Astrocyte of the cerebellum (primary cell): ENCODE measurements around the gene ABHD6.
A peak's percentile ranks its signal among the peaks of the same experiment; 100 is the strongest.

Source experiments
- DNase-seq: peaks from one replicate; pipeline ENCODE4 v3.0.0-alpha.2; 2011; ENCODE audit warnings: low read depth
- H3K4me3 ChIP-seq: 2 replicates; pipeline ENCODE4 v1.5.1; 2011; ENCODE audit warnings: mild to moderate bottlenecking, low read depth, low read length, moderate library complexity
- CTCF ChIP-seq: IDR thresholded peaks from 2 replicates; pipeline ENCODE4 v1.5.1; 2012; ENCODE audit warnings: low read length, low read depth, moderate library complexity, mild to moderate bottlenecking; ENCODE audit errors: missing control alignments
- in situ Hi-C: cut with HindIII; loops from 2 replicates; pipeline ENCODE4 v1.10.0; 2017; ENCODE audit warnings: low sequenced_read_pairs

ABHD6 gene

DNA sequence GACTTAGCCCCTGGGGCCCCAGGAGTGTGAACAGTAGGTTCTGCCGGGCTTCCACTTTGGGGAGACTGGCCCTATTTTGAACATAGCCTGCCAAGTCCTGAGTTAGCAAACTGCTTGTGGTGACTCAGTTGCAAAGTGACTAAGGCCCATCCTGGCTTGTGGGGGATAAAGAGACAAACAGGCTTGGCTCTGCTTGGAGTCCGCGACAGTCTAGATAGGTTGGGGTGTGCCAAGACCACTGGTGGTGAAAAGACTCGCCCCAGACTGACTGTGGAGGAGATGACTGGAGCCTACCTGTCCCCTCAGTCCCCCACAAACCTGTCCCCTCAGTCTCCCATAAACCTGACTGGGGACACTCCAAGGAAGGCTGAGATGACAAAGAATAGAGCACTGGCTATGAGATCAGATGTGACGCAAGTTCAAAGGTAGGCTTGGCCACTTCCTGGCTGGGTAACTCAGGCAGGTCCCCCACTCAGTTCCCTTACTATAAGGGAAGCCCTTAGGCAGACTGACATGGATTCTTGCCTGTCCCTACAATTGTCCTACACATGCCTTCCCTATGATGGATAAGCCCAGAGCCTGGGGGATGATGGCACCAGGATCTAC lies 31.1 kb upstream of the ABHD6 start:
- DNase-seq: peak; percentile 6
- TF ChIP-seq CTCF: no peak
- in situ Hi-C loops: no loop called here
- H3K4me3 ChIP-seq: no peak overlapping the region

- no peak overlapping the region for H3K4me3 ChIP-seq
- DNase-seq: no peak
- TF ChIP-seq CTCF: no peak
- in situ Hi-C loops: no loop called here
Observed at GRCh38 chr3:58207954-58208353, 29.6 kb upstream of the ABHD6 start.

DNA sequence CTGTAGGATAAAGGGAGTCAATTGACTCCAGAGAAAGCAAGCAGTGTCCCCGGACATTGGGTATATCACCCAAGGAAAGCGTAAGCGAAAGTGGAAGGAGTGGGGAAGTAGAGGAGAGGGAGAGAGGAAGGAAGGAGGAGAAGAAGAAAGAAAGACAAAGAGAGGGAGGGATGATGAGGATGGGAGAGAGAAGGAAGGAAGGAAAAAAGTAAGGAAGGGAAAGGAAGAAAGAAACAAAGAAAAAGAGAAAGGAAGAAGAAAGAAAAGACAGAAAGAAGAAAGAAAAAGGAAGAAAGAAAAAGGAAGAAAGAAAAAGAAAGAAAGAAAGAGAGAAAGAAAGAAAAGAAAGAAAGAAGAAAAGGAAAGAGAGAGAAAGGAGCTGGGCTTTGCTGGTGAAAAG lies 27.7 kb upstream of the ABHD6 start:
- DNase-seq: no peak
- no peak overlapping the region for H3K4me3 ChIP-seq
- in situ Hi-C loops: no loop called here
- no peak for TF ChIP-seq CTCF

DNA sequence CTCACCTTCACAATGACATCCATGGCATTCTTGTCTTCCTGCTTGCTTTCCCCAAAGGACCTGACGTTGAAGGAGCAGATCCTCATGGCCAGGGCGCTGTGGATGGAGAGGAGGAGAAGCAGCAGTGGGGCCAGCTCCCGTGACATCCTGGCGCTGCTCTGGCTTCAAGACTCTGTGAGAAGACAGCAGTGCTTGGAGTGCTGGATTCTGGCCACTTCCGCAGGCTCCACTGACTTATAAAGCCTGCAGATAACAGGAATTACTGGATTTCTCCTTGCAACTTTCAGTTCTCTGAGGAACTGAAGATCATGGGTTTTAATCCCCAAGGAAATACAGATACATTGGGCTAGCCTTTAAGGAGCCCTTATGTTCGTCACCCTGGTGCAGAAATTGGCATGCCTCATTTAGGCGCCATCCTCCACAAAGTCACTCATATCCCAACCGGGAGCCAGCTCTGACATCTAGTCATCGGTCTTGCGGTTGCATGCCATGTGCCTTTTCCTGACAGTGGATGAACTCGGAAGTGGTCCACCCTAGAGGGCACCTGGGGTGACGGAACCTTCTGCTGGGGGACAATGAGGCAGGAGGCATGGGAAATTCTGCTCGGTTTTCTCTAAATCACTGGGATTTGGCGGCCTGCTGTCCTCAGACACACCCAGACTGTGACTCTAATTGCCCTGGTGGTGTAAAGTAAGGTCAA lies 26.7 kb upstream of the ABHD6 start, which contains the start of gene DNASE1L3:
Gene DNASE1L3 (minus strand): TSS at position 212 of the 700 bp plus-strand sequence. CDS start 66 bp downstream, at position 146.
- H3K4me3 ChIP-seq: no peak within 1 kb of the TSS
- no peak for TF ChIP-seq CTCF
- in situ Hi-C loops: no loop called here
- no peak for DNase-seq

GRCh38 chr3:58214484-58215316 lies 22.9 kb upstream of the ABHD6 start:
- DNase-seq: no peak
- H3K4me3 ChIP-seq: no peak overlapping the region
- in situ Hi-C loops: no loop called here
- TF ChIP-seq CTCF: no peak

DNA sequence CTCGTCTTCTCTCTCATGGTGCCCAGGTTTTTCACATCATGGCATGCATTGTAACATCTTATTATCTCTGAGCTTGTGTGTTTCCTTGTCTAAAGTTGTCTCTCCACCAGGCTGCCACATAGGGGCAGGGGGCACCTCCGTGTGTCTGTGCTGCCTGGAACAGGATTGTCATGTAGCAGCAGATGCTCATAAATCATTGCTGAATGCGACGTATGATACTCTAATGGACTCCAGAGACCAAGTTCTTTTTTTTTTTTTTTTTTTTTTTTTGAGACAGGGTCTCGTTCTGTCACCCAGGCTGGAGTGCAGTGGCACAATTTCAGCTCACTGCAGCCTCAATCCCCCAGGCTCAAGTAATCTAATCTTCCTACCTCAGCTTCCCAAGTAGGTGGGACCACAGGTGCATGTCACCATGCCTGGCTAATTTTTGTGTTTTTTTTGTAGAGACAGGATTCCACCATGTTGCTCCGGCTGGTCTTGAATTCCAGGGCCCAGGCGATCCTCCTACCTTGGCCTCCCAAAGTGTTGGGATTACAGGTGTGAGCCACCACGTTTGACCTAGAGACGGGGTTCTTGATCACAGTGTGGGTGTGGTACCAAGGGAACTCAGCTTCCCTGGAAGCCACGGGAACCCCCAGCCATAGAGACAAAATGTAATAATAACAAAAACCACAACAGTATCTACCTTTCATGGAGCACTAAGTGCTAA lies 22.1 kb upstream of the ABHD6 start:
- H3K4me3 ChIP-seq: no peak overlapping the region
- in situ Hi-C loops: no loop called here
- DNase-seq: no peak
- no peak for TF ChIP-seq CTCF
